GM12878 (cell line): ENCODE data around the gene TMEM138. TPM values are rescaled to one million over a fixed set of nuclear protein-coding genes. Genes with fewer than 3 reads are reported as not detected.

ENCODE experiments used
- ATAC-seq: fragments of 200-7000 bp; cut with Tn5 transposase; 3 replicates; pipeline ENCODE4 v1.9.1; 2020; ENCODE audit warnings: mild to moderate bottlenecking, moderate library complexity
- BruUV-seq: library from RNA; stranded (reverse); fragments of 400-500 nt; replicated peaks from 2 replicates; lab custom pipeline; 2021; lab: Mats Ljungman, UMichigan
- CTCF ChIA-PET: fragments of 300-600 bp; sonication (Branson Sonifier 250); formaldehyde crosslinking; extraction: SDS; loops from one replicate; lab custom pipeline; 2021; ENCODE audit warnings: inconsistent platforms; lab: Yijun Ruan, JAX
- POLR2A ChIA-PET: fragments of 350-600 bp; formaldehyde crosslinking; extraction: SDS; loops from one replicate; lab custom pipeline; 2021; ENCODE audit warnings: inconsistent platforms; lab: Charles Lee
- RAD21 ChIA-PET: fragments of 300-600 bp; sonication (Branson Sonifier 250); formaldehyde crosslinking; loops from one replicate; lab custom pipeline; 2023; ENCODE audit warnings: antibody characterized with exemption; ENCODE audit not compliant: unreplicated experiment; lab: Charles Lee
- SMC1A ChIA-PET: fragments of 300-600 bp; sonication (Branson Sonifier 250); formaldehyde crosslinking; loops from one replicate; lab custom pipeline; 2023; ENCODE audit not compliant: unreplicated experiment, uncharacterized antibody; lab: Charles Lee
- DNase-seq: peaks from one replicate; pipeline ENCODE4 v3.0.0-alpha.2; 2011; ENCODE audit warnings: low read depth, low spot score
- FAIRE-seq: peaks from 3 replicates; lab custom pipeline; 2011; peaks lifted over from hg19 to GRCh38; lab: Jason Lieb, UNC
- H2AFZ ChIP-seq: 2 replicates; pipeline ENCODE4 v1.6.0; 2011; ENCODE audit warnings: low read depth, low read length, control low read depth; ENCODE audit not compliant: control insufficient read depth
- H3K27ac ChIP-seq: 2 replicates; pipeline ENCODE4 v1.5.1; 2011; ENCODE audit warnings: control low read depth; ENCODE audit not compliant: control insufficient read depth, insufficient read depth
- H3K27me3 ChIP-seq, 2 experiments: replicated peaks in 1 of 2; 2 replicates each; pipeline versions ENCODE4 v1.6.0 to v1.6.1; 2011; ENCODE audit warnings: low read length in 1 of 2; ENCODE audit not compliant: control insufficient read depth in 2 of 2, insufficient read depth in 2 of 2
- H3K36me3 ChIP-seq, 2 experiments: 2 replicates each; pipeline ENCODE4 v1.5.1; 2011; ENCODE audit warnings: low read length in 1 of 2; ENCODE audit not compliant: control insufficient read depth in 2 of 2, insufficient read depth in 2 of 2
- H3K4me1 ChIP-seq: 2 replicates; pipeline ENCODE4 v1.6.1; 2011; ENCODE audit warnings: mild to moderate bottlenecking, low read length, moderate library complexity, mixed read lengths; ENCODE audit not compliant: control insufficient read depth, insufficient read depth
- H3K4me2 ChIP-seq: 2 replicates; pipeline ENCODE4 v1.6.0; 2011; ENCODE audit warnings: control low read depth; ENCODE audit not compliant: control insufficient read depth, insufficient read depth
- H3K4me3 ChIP-seq: fragments of 200-600 bp; sonication (generic); 2 replicates; pipeline ENCODE4 v1.5.1; 2016
- H3K79me2 ChIP-seq: 2 replicates; pipeline ENCODE4 v1.6.0; 2011; ENCODE audit warnings: low read length; ENCODE audit not compliant: control insufficient read depth, insufficient read depth
- H3K9ac ChIP-seq: 2 replicates; pipeline ENCODE4 v1.8.0; 2011; ENCODE audit warnings: low read length, control low read depth, mixed read lengths; ENCODE audit not compliant: control insufficient read depth, insufficient read depth
- H3K9me3 ChIP-seq: replicated peaks from 3 replicates; pipeline ENCODE4 v1.5.1; 2011; ENCODE audit warnings: mild to moderate bottlenecking, low read length; ENCODE audit not compliant: control insufficient read depth, insufficient read depth
- H4K20me1 ChIP-seq: 2 replicates; pipeline ENCODE4 v1.6.0; 2011; ENCODE audit not compliant: control insufficient read depth, insufficient read depth
- CHD2 ChIP-seq: IDR thresholded peaks from 2 replicates; pipeline ENCODE4 v1.6.1; 2011; ENCODE audit warnings: low read depth, low read length, improper control_type of control experiment, borderline replicate concordance
- KLF5 ChIP-seq: fragments of 450-650 bp; IDR thresholded peaks from 2 replicates; pipeline ENCODE4 v1.6.1; 2014; ENCODE audit warnings: mild to moderate bottlenecking; ENCODE audit not compliant: partially characterized antibody
- POLR2A ChIP-seq: IDR thresholded peaks from 2 replicates; pipeline ENCODE4 v1.6.1; 2011; ENCODE audit warnings: low read depth, mild to moderate bottlenecking, low read length
- SMARCA5 ChIP-seq: fragments of 450-650 bp; IDR thresholded peaks from 2 replicates; pipeline ENCODE4 v1.6.1; 2017; ENCODE audit warnings: mild to moderate bottlenecking
- WGBS: methylation state at CpG from one replicate; pipeline ENCODE4 v1.1.6; 2016; ENCODE audit warnings: low lambda C conversion rate; ENCODE audit not compliant: insufficient replicate concordance, insufficient coverage; ENCODE audit errors: missing lambda C conversion rate; 5-methylcytosine and 5-hydroxymethylcytosine counted together
- in situ Hi-C: fragments of 300-500 bp; cut with MboI; formaldehyde crosslinking; loops from 9 replicates; pipeline ENCODE4 v1.14.3; 2018; ENCODE audit warnings: mixed read lengths
- intact Hi-C: fragments of 100-400 bp; cut with micrococcal nuclease; formaldehyde crosslinking; loops from one replicate; pipeline ENCODE4 v1.14.2; 2022; ENCODE audit not compliant: unreplicated experiment
- polyA plus RNA-seq, 11 experiments: library from polyadenylated mRNA; depleted of rRNA in 4 of 11; unstranded in 6 of 11; stranded (reverse) in 5 of 11; fragments of >200 nt; fragmentation: Nextera tagmentation in 4 of 11; fragmentation: Illumina TruSeq in 1 of 11; extraction: Ambion mirVana in 4 of 11; extraction: Trizol in 1 of 11; gene quantifications; 1 replicate in 1 of 11; 2 replicates in 10 of 11; pipeline versions ENCODE4 v1.2.1 to v1.2.3, GENCODE V29; 2011 to 2016; ENCODE audit warnings: inconsistent platforms in 2 of 11, missing spikeins in 2 of 11, low read depth in 1 of 11
- total RNA-seq, 4 experiments: library from RNA; depleted of rRNA in 3 of 4; stranded (reverse); fragments of >200 nt in 3 of 4; fragmentation: Illumina TruSeq in 1 of 4; extraction: Trizol in 1 of 4; gene quantifications; 2 replicates each; pipeline versions ENCODE4 v1.2.1 to v1.2.3, GENCODE V29; 2013 to 2021

TMEM138 gene
- total and polyA plus RNA-seq, 10 of the 15 experiments (the other 5 are each of a cell fraction or from before 2014, with no cell fraction given), result 28.5 to 116 (median 73.4) TPM

DNA sequence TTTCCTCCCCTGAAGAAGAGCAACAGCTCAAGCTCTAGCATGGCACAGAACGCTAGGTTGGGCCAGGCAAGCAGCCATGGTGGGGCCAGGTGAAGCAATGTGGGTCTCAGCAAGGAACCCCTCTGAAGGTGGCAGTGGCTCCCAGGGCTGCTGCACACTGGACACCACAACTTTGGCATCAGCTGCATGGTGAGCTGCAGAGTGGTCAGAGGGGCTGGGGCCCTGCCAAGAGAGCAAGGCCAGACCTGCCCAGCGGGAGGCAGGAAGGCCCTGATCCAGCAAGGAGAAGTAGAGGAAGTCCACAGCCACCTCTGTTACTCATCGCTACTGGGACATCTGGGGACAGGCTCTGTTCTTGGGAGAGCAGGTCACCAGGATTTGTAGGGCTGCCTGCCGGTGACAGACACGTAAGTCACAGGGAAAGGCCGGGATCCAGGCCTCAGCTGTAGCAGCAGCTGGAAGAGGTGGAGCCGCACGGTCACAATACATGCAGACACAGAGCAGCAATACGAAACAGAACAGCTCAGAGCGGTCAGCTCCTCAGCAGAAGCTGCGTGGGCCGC is 12.9 kb upstream of the TMEM138 start:
- TF ChIP-seq CHD2 (no peak), POLR2A (peak; percentile 42; the same call in 1 of the 2 replicates), SMARCA5 (no peak)
- TF ChIP-seq, all 136 proteins: peak for 1
- Histone ChIP-seq H3K27ac (no peak overlapping the region), H3K4me3 (no peak overlapping the region), H3K9ac (no peak overlapping the region), H3K4me1 (no peaks in the 10 kb centered on the region), H3K79me2 (no peaks in the 10 kb centered on the region; the same call in 1 of the 2 replicates), H4K20me1 (no peaks in the 10 kb centered on the region), H3K36me3 (peaks cover 17 to 20% of the 10 kb centered on the region in 2 experiments), H3K4me2 (no peak overlapping the region), H2AFZ (no peak overlapping the region), H3K9me3 (no peaks in the 10 kb centered on the region), H3K27me3 (no peaks in the 10 kb centered on the region)
- no peak for FAIRE-seq
- intact Hi-C loops, result no loop called here
- ATAC-seq, result no peak
- in situ Hi-C loops, result no loop called here
- no TSS peak for BruUV-seq
- 95% methylated on average over 12 of the region's 12 CpGs for WGBS
- CTCF ChIA-PET, result interaction anchor here (1.1 to 4.5 kb wide), 4 partner anchors 13 to 86 kb away, joined by 3 to 22 read pairs (median 12); no protein-coding TSS in a partner anchor
- no peak for DNase-seq
- SMC1A ChIA-PET, result interaction anchor here (0.7 to 1.8 kb wide), 2 partner anchors 13 to 20 kb away, joined by 3 to 11 read pairs; no protein-coding TSS in a partner anchor
- RAD21 ChIA-PET, result interaction anchor here (1.6 to 2.3 kb wide), 2 partner anchors 13 to 36 kb away, joined by 7 to 8 read pairs; no protein-coding TSS in a partner anchor
- POLR2A ChIA-PET, result interaction anchor here (1.5 kb wide), 1 partner anchor 12 kb away, joined by 3 read pairs; no protein-coding TSS in a partner anchor

DNA sequence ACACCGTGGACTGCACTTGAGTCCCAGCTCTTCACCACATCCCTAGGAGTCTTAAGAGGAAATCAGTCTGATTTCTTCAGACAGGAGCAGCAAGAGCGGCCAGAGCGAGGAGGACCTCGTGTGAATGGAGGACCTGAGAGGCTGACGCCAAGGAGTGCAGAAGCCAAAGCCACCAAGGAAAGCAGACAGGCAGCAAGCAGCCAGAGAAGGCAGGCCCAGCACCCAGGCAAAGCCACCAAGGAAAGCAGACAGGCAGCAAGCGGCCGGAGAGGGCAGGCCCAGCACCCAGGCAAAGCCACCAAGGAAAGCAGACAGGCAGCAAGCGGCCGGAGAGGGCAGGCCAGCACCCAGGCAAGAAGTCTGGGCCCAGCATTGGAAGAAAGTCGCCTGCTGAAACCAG is 12.3 kb upstream of the TMEM138 start:
- Histone ChIP-seq H3K27me3 (no peaks in the 10 kb centered on the region), H3K36me3 (peaks cover 17 to 20% of the 10 kb centered on the region in 2 experiments), H3K9ac (no peak overlapping the region), H3K4me3 (no peak overlapping the region), H3K4me1 (no peaks in the 10 kb centered on the region), H3K9me3 (no peaks in the 10 kb centered on the region), H3K27ac (no peak overlapping the region), H4K20me1 (no peaks in the 10 kb centered on the region), H2AFZ (no peak overlapping the region), H3K79me2 (no peaks in the 10 kb centered on the region; the same call in none of the 2 replicates), H3K4me2 (no peak overlapping the region)
- DNase-seq (no peak), FAIRE-seq (no peak), ATAC-seq (no peak)
- POLR2A ChIA-PET, result interaction anchor here (1.5 kb wide), 1 partner anchor 11 kb away, joined by 3 read pairs; no protein-coding TSS in a partner anchor
- intact Hi-C loops, result no loop called here
- CTCF ChIA-PET, result interaction anchor here (4.5 kb wide), 1 partner anchor 14 kb away, joined by 22 read pairs; no protein-coding TSS in a partner anchor
- SMC1A ChIA-PET, result interaction anchor here (0.7 kb wide), 1 partner anchor 19 kb away, joined by 3 read pairs; no protein-coding TSS in a partner anchor
- 91% methylated on average over 10 of the region's 10 CpGs for WGBS
- no peak for TF ChIP-seq KLF5
- RAD21 ChIA-PET, result interaction anchor here (2.3 kb wide), 1 partner anchor 14 kb away, joined by 8 read pairs; no protein-coding TSS in a partner anchor
- no TSS peak for BruUV-seq
- in situ Hi-C loops, result no loop called here
